NCI-H128 (cell line): ENCODE data around the gene TLE2.
"Not testable (repeated sequence)": the region's sequence is repeated elsewhere in the genome, so short reads cannot be mapped to it uniquely, and the experiment has no call there.

ENCODE experiments used
- DNase-seq: peaks from one replicate; lab custom pipeline; 2025; ENCODE audit not compliant: unreplicated experiment; lab: John Stamatoyannopoulos, UW

Gene TLE2

GRCh38 chr19:3056417-3057088, 27.5 kb upstream of the TLE2 start:
- DNase-seq = peak; percentile 69

- peak; percentile 76 for DNase-seq
Measured at GRCh38 chr19:3055741-3056416, 26.8 kb upstream of the TLE2 start.

GRCh38 chr19:3054972-3055740, 26.1 kb upstream of the TLE2 start:
- DNase-seq = no peak

- DNase-seq = no peak
Measured at GRCh38 chr19:3054265-3054971, 25.3 kb upstream of the TLE2 start.

GRCh38 chr19:3053780-3054179, 24.7 kb upstream of the TLE2 start:
- no peak for DNase-seq

- no peak for DNase-seq
Measured at GRCh38 chr19:3053218-3053621, 24.1 kb upstream of the TLE2 start.

GRCh38 chr19:3050016-3050415, 20.9 kb upstream of the TLE2 start:
- DNase-seq = not testable (repeated sequence)

- DNase-seq = no peak
Measured at GRCh38 chr19:3049089-3049488, 20.0 kb upstream of the TLE2 start.

- DNase-seq = no peak
Measured at GRCh38 chr19:3048190-3048533, 19.1 kb upstream of the TLE2 start.

- DNase-seq = peak; percentile 70
Measured at GRCh38 chr19:3047496-3048189, 18.6 kb upstream of the TLE2 start.

- DNase-seq = no peak
Measured at GRCh38 chr19:3046698-3047495, 17.8 kb upstream of the TLE2 start.

GRCh38 chr19:3045885-3046697, 17.0 kb upstream of the TLE2 start:
- no peak for DNase-seq

- no peak for DNase-seq
Measured at GRCh38 chr19:3045191-3045590, 16.1 kb upstream of the TLE2 start.

- DNase-seq = no peak
Measured at GRCh38 chr19:3042621-3043267, 13.7 kb upstream of the TLE2 start.

GRCh38 chr19:3041761-3042620, 12.9 kb upstream of the TLE2 start:
- no peak for DNase-seq

- no peak for DNase-seq
Measured at GRCh38 chr19:3041327-3041726, 12.2 kb upstream of the TLE2 start.

- DNase-seq = no peak
Measured at GRCh38 chr19:3039641-3040077, 10.6 kb upstream of the TLE2 start.

- no peak for DNase-seq
Measured at GRCh38 chr19:3039125-3039524, 10.0 kb upstream of the TLE2 start.
